ENCODE measurements around the gene CORIN. TPM values are rescaled to one million over a fixed set of nuclear protein-coding genes. Genes with fewer than 3 reads are reported as not detected.

Gene CORIN
- total RNA-seq, 2 experiments from 2014 or later = 0.29 to 0.34 TPM

GRCh38 chr4:47721892-47722575 lies 115.8 kb downstream of the CORIN start:
- CTCF ChIA-PET = no interaction called here
- H3K36me3 Mint-ChIP-seq (ENCODE audit: low read depth) = no peaks in the 10 kb centered on the region

GRCh38 chr4:47721485-47721884 lies 116.4 kb downstream of the CORIN start:
- peaks cover 22% of the 10 kb centered on the region for H3K27me3 Mint-ChIP-seq
- ChIA-PET CTCF (no interaction called here), POLR2A (no interaction called here)
- intact Hi-C loops (cut with micrococcal nuclease) = no loop called here
- no peaks in the 10 kb centered on the region for H3K4me1 Mint-ChIP-seq (ENCODE audit: low read depth)
- no peak overlapping the region for H3K4me3 Mint-ChIP-seq
- DNase-seq (no peak), ATAC-seq (no peak)
- H3K27ac Mint-ChIP-seq = no peak overlapping the region
- H3K9me3 Mint-ChIP-seq = no peaks in the 10 kb centered on the region
- TF ChIP-seq CTCF (IDR thresholded peaks at IDR 0.05) = no peak
- no peaks in the 10 kb centered on the region for H3K36me3 Mint-ChIP-seq (ENCODE audit: low read depth)

More at GRCh38 chr4:47721892-47722575, 115.8 kb downstream of the CORIN start:
- Mint-ChIP-seq H3K4me3 (no peak overlapping the region), H3K4me1 (ENCODE audit: low read depth) (no peaks in the 10 kb centered on the region), H3K27ac (no peak overlapping the region), H3K27me3 (peaks cover 22% of the 10 kb centered on the region), H3K9me3 (no peaks in the 10 kb centered on the region)
- ATAC-seq = no peak
- no peak for DNase-seq
- no peak for TF ChIP-seq CTCF (IDR thresholded peaks at IDR 0.05)
- POLR2A ChIA-PET = no interaction called here
- intact Hi-C loops (cut with micrococcal nuclease) = no loop called here

GRCh38 chr4:47720787-47721186 lies 117.1 kb downstream of the CORIN start:
- CTCF ChIA-PET = no interaction called here
- Mint-ChIP-seq H3K9me3 (no peaks in the 10 kb centered on the region), H3K4me3 (no peak overlapping the region), H3K27ac (no peak overlapping the region), H3K4me1 (ENCODE audit: low read depth) (no peaks in the 10 kb centered on the region), H3K36me3 (ENCODE audit: low read depth) (no peaks in the 10 kb centered on the region), H3K27me3 (peaks cover 21% of the 10 kb centered on the region)
- intact Hi-C loops (cut with micrococcal nuclease) = no loop called here
- POLR2A ChIA-PET = no interaction called here
- TF ChIP-seq CTCF (IDR thresholded peaks at IDR 0.05) = no peak
- DNase-seq (no peak), ATAC-seq (no peak)

GRCh38 chr4:47719576-47719975 lies 118.3 kb downstream of the CORIN start:
- DNase-seq (no peak), ATAC-seq (no peak)
- H3K9me3 Mint-ChIP-seq = no peaks in the 10 kb centered on the region
- no peak overlapping the region for H3K27ac Mint-ChIP-seq
- ChIA-PET CTCF (no interaction called here), POLR2A (no interaction called here)
- H3K36me3 Mint-ChIP-seq (ENCODE audit: low read depth) = no peaks in the 10 kb centered on the region
- no peak for TF ChIP-seq CTCF (IDR thresholded peaks at IDR 0.05)
- intact Hi-C loops (cut with micrococcal nuclease) = no loop called here
- peaks cover 21% of the 10 kb centered on the region for H3K27me3 Mint-ChIP-seq
- H3K4me3 Mint-ChIP-seq = no peak overlapping the region
- H3K4me1 Mint-ChIP-seq (ENCODE audit: low read depth) = no peaks in the 10 kb centered on the region

GRCh38 chr4:47718696-47719095 lies 119.2 kb downstream of the CORIN start:
- Mint-ChIP-seq H3K27me3 (peaks cover 21% of the 10 kb centered on the region), H3K27ac (no peak overlapping the region), H3K4me3 (no peak overlapping the region), H3K4me1 (ENCODE audit: low read depth) (no peaks in the 10 kb centered on the region), H3K36me3 (ENCODE audit: low read depth) (no peaks in the 10 kb centered on the region), H3K9me3 (no peaks in the 10 kb centered on the region)
- TF ChIP-seq CTCF (IDR thresholded peaks at IDR 0.05) = no peak
- ATAC-seq (no peak), DNase-seq (no peak)
- ChIA-PET CTCF (no interaction called here), POLR2A (no interaction called here)
- intact Hi-C loops (cut with micrococcal nuclease) = no loop called here

All from activated CD8-positive, alpha-beta T cell treated with anti-CD3 and anti-CD28 coated beads for 36 hours (primary cell).